GM18511 (cell line): ENCODE measurements around the gene PTH2R.

Experiments used
- ATAC-seq: cut with Tn5 transposase; IDR thresholded peaks from one replicate; pipeline ENCODE4 v1.9.1; 2021; ENCODE audit warnings: mild to moderate bottlenecking, moderate library complexity; ENCODE audit not compliant: unreplicated experiment

The PTH2R gene

GRCh38 chr2:208541989-208542464 is 135.4 kb downstream of the PTH2R start:
- no peak for ATAC-seq

- ATAC-seq: no peak
Measured at GRCh38 chr2:208542465-208543041, 136.0 kb downstream of the PTH2R start.
